Measurements from ENCODE around the gene MEMO1. TPM values are rescaled to one million over a fixed set of nuclear protein-coding genes. Genes with fewer than 3 reads are reported as not detected.

MEMO1 gene
- total and polyA plus RNA-seq, 2 donors (not counting 3 experiments of a cell fraction or from before 2014, with no cell fraction given): 38.6 to 56.2 TPM

GRCh38 chr2:31937741-31938140 is 73.1 kb downstream of the MEMO1 start:
- Histone ChIP-seq H3K4me2 (ENCODE audit: insufficient read depth, low read length) (no peak overlapping the region), H3K9me1 (replicated peaks; ENCODE audit: control insufficient read depth, extremely low read depth, insufficient read depth, low read length) (no peaks in the 10 kb centered on the region), H2AFZ (ENCODE audit: low read depth, low read length) (no peak overlapping the region), H3K79me2 (ENCODE audit: control insufficient read depth, insufficient read depth, low read length) (peaks cover 39% of the 10 kb centered on the region), H3K9me3 (replicated peaks; ENCODE audit: control insufficient read depth, insufficient read depth, low read length) (no peaks in the 10 kb centered on the region), H3K36me3 (ENCODE audit: control insufficient read depth in 2 of 2, extremely low read depth in 1 of 2, insufficient read depth in 2 of 2, low read length in 2 of 2) (no peaks in the 10 kb centered on the region), H3K4me3 (replicated peaks in 1 of 3; ENCODE audit: insufficient read depth in 1 of 3, low read depth in 1 of 3, low read length in 3 of 3) (no peak overlapping the region), H3K27me3 (ENCODE audit: control insufficient read depth in 2 of 2, insufficient read depth in 2 of 2, low read length in 2 of 2) (no peaks in the 10 kb centered on the region), H4K20me1 (replicated peaks; ENCODE audit: control insufficient read depth, extremely low read depth, insufficient read depth, low read length) (peaks cover 2% of the 10 kb centered on the region), H3K4me1 (ENCODE audit: control insufficient read depth, extremely low read depth, insufficient read depth, low read length) (peaks cover 3% of the 10 kb centered on the region), H3K27ac (ENCODE audit: insufficient read depth, low read depth, low read length) (no peak overlapping the region), H3K9ac (replicated peaks; ENCODE audit: extremely low read depth, insufficient read depth, low read length) (no peak overlapping the region)
- dilution Hi-C loops (cut with MboI; ENCODE audit: extremely low pct_ligation_motif_present, low sequenced_read_pairs) (no loop called here), intact Hi-C loops (cut with micrococcal nuclease) (no loop called here)
- POLR2A ChIA-PET: no interaction called here
- no TSS peak for BruUV-seq (replicated peaks)
- FAIRE-seq (no peak), DNase-seq (ENCODE audit: low read depth, low spot score) (no peak)
- no peak for TF ChIP-seq POLR2A (IDR thresholded peaks at IDR 0.05; ENCODE audit: low read depth, low read length)
- TF ChIP-seq GATA2 (IDR thresholded peaks at IDR 0.05; ENCODE audit: insufficient read depth, insufficient read length, low read depth, low read length): no peak
- TF ChIP-seq JUN (IDR thresholded peaks at IDR 0.05; ENCODE audit: borderline replicate concordance, insufficient read depth, insufficient read length, low read depth): no peak
- no peak for TF ChIP-seq FOS (IDR thresholded peaks at IDR 0.05; ENCODE audit: borderline replicate concordance, insufficient read depth, low read length)
- no peak for TF ChIP-seq POLR2AphosphoS5 (IDR thresholded peaks at IDR 0.05; ENCODE audit: insufficient read depth, low read depth, low read length)
- no peak for TF ChIP-seq CTCF (IDR thresholded peaks at IDR 0.05; ENCODE audit: extremely low read depth in 1 of 2, insufficient read depth in 1 of 2, low read depth in 1 of 2, low read length in 2 of 2)
- no peak for TF ChIP-seq MYC (IDR thresholded peaks at IDR 0.05; ENCODE audit: low read depth, low read length)
- TF ChIP-seq MAX (IDR thresholded peaks at IDR 0.05; ENCODE audit: insufficient read depth, insufficient read length): no peak
- TF ChIP-seq EZH2 (IDR thresholded peaks at IDR 0.05; ENCODE audit: borderline replicate concordance, low read depth, low read length, severe bottlenecking): no peak
- CTCF ChIA-PET: interaction anchor here (0.9 to 2.1 kb wide), 3 partner anchors 15 to 75 kb away, joined by 3 to 6 read pairs (median 4); no protein-coding TSS in a partner anchor

All from endothelial cell of umbilical vein (primary cell).